ENCODE measurements around the gene USP12. TPM values are rescaled to one million over a fixed set of nuclear protein-coding genes. Genes with fewer than 3 reads are reported as not detected.
"Not testable (repeated sequence)": the region's sequence is repeated elsewhere in the genome, so short reads cannot be mapped to it uniquely, and the experiment has no call there.

Gene USP12
- polyA plus RNA-seq, 3 donors: 12.8 to 23.4 (median 14.5) TPM

DNA sequence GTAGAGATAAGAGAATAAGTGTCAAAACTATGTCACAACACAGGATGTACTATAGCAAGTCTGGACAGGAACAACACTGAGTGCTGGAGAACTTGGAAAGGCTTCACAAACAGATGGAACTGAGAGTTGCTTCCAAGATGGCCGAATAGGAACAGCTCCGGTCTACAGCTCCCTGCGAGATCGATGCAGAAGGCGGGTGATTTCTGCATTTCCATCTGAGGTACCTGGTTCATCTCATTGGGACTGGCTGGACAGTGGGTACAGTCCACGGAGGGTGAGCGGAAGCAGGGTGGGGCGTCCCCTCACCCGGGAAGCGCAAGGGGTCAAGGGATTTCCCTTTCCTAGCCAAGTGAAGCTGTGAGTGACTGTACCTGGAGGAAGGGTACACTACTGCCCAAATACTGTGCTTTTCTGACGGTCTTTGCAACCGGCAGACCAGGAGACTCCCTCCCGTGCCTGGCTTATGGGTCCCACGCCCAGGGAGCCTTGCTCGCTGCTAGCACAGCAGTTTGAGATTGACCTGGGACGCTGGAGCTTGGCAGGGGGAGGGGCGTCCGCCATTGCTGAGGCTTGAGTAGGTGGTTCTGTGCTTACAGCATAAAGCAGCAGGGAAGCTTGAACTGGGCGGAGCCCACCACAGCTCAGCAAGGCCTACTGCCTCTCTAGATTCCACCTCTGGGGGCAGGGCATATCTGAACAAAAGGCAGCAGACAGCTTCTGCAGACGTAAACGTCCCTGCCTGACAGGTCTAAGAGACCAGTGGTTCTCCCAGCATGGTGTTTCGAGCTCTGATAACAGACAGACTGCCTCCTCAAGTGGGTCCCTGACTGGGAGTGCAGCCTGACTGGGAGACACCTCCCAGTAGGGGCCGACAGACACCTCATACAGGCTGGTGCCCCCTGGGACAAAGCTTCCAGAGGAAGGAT lies 46.0 kb downstream of the USP12 start:
- WGBS (ENCODE audit: insufficient coverage): 96% methylated on average over 18 of the region's 23 CpGs
- H3K4me3 Mint-ChIP-seq: no peak overlapping the region
- Histone ChIP-seq H3K36me3 (replicated peaks in 1 of 2; ENCODE audit: control insufficient read depth in 1 of 2, insufficient read depth in 2 of 2, low read length in 2 of 2) (peaks cover 0 to 15% of the 10 kb centered on the region in 2 donors), H3K4me2 (replicated peaks; ENCODE audit: extremely low read depth, low read length, poor library complexity, severe bottlenecking) (no peak overlapping the region), H4K20me1 (ENCODE audit: insufficient read depth, low read length) (peaks cover 55% of the 10 kb centered on the region), H3K27me3 (ENCODE audit: control insufficient read depth in 2 of 2, insufficient read depth in 2 of 2, low read length in 2 of 2) (no peaks in the 10 kb centered on the region), H3K79me2 (ENCODE audit: insufficient read depth, low read length) (peaks cover 81% of the 10 kb centered on the region), H2AFZ (ENCODE audit: insufficient read depth, low read depth, low read length, poor library complexity, severe bottlenecking) (no peak overlapping the region), H3K4me1 (ENCODE audit: control insufficient read depth in 1 of 2, insufficient read depth in 2 of 2, low read length in 2 of 2) (peaks cover 0 to 3% of the 10 kb centered on the region in 2 donors), H3K9ac (ENCODE audit: insufficient read depth, low read length, poor library complexity, severe bottlenecking) (no peak overlapping the region), H3K4me3 (replicated peaks in 1 of 3; ENCODE audit: low read depth in 2 of 3, low read length in 3 of 3) (no peak overlapping the region), H3K9me3 (replicated peaks in 1 of 2; ENCODE audit: control insufficient read depth in 1 of 2, insufficient read depth in 1 of 2, low read length in 2 of 2) (peaks cover 25 to 44% of the 10 kb centered on the region in 2 donors), H3K27ac (ENCODE audit: low read depth in 1 of 2, low read length in 2 of 2) (no peak overlapping the region)
- peaks cover 16% of the 10 kb centered on the region for H3K4me1 Mint-ChIP-seq
- no peak for DNase-seq
- intact Hi-C loops (cut with micrococcal nuclease): no loop called here
- H3K9me3 Mint-ChIP-seq: peaks cover 19 to 60% (median 40%) of the 10 kb centered on the region in 7 donors
- H3K27me3 Mint-ChIP-seq (ENCODE audit: low read depth in 3 of 3): peaks cover 0 to 2% (median 0%) of the 10 kb centered on the region in 3 donors
- H3K27ac Mint-ChIP-seq: no peak overlapping the region
- TF ChIP-seq, protein P1, sequence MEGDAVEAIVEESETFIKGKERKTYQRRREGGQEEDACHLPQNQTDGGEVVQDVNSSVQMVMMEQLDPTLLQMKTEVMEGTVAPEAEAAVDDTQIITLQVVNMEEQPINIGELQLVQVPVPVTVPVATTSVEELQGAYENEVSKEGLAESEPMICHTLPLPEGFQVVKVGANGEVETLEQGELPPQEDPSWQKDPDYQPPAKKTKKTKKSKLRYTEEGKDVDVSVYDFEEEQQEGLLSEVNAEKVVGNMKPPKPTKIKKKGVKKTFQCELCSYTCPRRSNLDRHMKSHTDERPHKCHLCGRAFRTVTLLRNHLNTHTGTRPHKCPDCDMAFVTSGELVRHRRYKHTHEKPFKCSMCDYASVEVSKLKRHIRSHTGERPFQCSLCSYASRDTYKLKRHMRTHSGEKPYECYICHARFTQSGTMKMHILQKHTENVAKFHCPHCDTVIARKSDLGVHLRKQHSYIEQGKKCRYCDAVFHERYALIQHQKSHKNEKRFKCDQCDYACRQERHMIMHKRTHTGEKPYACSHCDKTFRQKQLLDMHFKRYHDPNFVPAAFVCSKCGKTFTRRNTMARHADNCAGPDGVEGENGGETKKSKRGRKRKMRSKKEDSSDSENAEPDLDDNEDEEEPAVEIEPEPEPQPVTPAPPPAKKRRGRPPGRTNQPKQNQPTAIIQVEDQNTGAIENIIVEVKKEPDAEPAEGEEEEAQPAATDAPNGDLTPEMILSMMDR (IDR thresholded peaks at IDR 0.05): no peak
- H3K36me3 Mint-ChIP-seq: peaks cover 13 to 27% of the 10 kb centered on the region in 2 donors

DNA sequence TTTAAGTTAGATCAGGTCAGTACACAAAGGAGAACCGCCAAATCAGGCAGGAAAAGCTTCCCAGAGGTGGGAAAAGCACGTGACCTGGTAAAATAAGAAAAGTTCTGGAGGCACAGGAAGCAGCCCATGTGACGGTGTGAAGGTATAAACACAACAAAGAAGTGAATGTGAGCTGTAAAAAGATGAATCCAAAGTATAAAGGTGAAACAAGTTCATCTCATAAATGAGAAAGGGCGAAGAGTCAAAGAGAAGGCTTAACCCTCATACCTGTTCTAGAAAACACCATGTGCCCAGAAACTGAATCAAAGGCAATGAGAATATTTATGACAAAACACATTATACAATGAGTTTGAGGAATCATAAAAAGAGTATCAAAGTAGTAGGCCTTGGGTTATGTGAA lies 47.0 kb downstream of the USP12 start:
- no peaks in the 10 kb centered on the region for H3K27me3 ChIP-seq (ENCODE audit: control insufficient read depth in 2 of 2, insufficient read depth in 2 of 2, low read length in 2 of 2)
- peaks cover 0 to 15% of the 10 kb centered on the region in 2 donors for H3K36me3 ChIP-seq (replicated peaks in 1 of 2; ENCODE audit: control insufficient read depth in 1 of 2, insufficient read depth in 2 of 2, low read length in 2 of 2)
- Mint-ChIP-seq H3K36me3 (peaks cover 11 to 22% of the 10 kb centered on the region in 2 donors), H3K9me3 (peaks cover 19 to 49% (median 32%) of the 10 kb centered on the region in 7 donors), H3K27me3 (ENCODE audit: low read depth in 3 of 3) (peaks cover 0 to 2% (median 0%) of the 10 kb centered on the region in 3 donors), H3K27ac (no peak overlapping the region), H3K4me1 (peaks cover 12% of the 10 kb centered on the region), H3K4me3 (no peak overlapping the region)
- peaks cover 55% of the 10 kb centered on the region for H4K20me1 ChIP-seq (ENCODE audit: insufficient read depth, low read length)
- intact Hi-C loops (cut with micrococcal nuclease): no loop called here
- WGBS (ENCODE audit: insufficient coverage): 100% methylated on average over 2 of the region's 4 CpGs
- no peak overlapping the region for H2AFZ ChIP-seq (ENCODE audit: insufficient read depth, low read depth, low read length, poor library complexity, severe bottlenecking)
- TF ChIP-seq, protein P1 (IDR thresholded peaks at IDR 0.05): no peak
- no peaks in the 10 kb centered on the region for H3K4me1 ChIP-seq (ENCODE audit: control insufficient read depth in 1 of 2, insufficient read depth in 2 of 2, low read length in 2 of 2)
- H3K9ac ChIP-seq (ENCODE audit: insufficient read depth, low read length, poor library complexity, severe bottlenecking): no peak overlapping the region
- H3K9me3 ChIP-seq (replicated peaks in 1 of 2; ENCODE audit: control insufficient read depth in 1 of 2, insufficient read depth in 1 of 2, low read length in 2 of 2): peaks cover 16 to 37% of the 10 kb centered on the region in 2 donors
- DNase-seq: no peak
- H3K79me2 ChIP-seq (ENCODE audit: insufficient read depth, low read length): peaks cover 80% of the 10 kb centered on the region
- H3K4me3 ChIP-seq (replicated peaks in 1 of 3; ENCODE audit: low read depth in 2 of 3, low read length in 3 of 3): no peak overlapping the region
- H3K4me2 ChIP-seq (replicated peaks; ENCODE audit: extremely low read depth, low read length, poor library complexity, severe bottlenecking): no peak overlapping the region
- no peak overlapping the region for H3K27ac ChIP-seq (ENCODE audit: low read depth in 1 of 2, low read length in 2 of 2)

DNA sequence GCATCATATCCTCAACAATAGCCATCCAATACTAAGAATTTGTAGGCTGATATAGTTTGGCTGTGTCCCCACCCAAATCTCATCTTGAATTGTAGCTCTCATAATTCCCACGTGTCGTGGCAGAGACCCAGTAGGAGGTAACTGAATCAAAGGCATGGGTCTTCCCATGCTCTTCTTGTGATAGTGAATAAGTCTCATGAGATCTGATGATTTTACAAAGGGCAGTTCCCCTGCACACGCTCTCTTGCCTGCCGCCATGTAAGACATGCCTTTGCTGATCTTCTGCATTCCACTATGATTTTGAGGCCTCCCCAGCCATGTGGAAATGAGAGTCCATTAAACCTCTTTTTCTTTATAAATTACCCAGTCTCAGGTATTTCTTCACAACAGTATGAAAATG lies 48.2 kb downstream of the USP12 start:
- H3K9me3 ChIP-seq (replicated peaks in 1 of 2; ENCODE audit: control insufficient read depth in 1 of 2, insufficient read depth in 1 of 2, low read length in 2 of 2): peaks cover 16 to 33% of the 10 kb centered on the region in 2 donors
- peaks cover 80% of the 10 kb centered on the region for H3K79me2 ChIP-seq (ENCODE audit: insufficient read depth, low read length)
- H3K4me1 ChIP-seq (ENCODE audit: control insufficient read depth in 1 of 2, insufficient read depth in 2 of 2, low read length in 2 of 2); H2AFZ ChIP-seq (ENCODE audit: insufficient read depth, low read depth, low read length, poor library complexity, severe bottlenecking); H3K27ac Mint-ChIP-seq; H3K4me2 ChIP-seq (replicated peaks; ENCODE audit: extremely low read depth, low read length, poor library complexity, severe bottlenecking); H3K27me3 ChIP-seq (ENCODE audit: control insufficient read depth in 2 of 2, insufficient read depth in 2 of 2, low read length in 2 of 2); intact Hi-C loops (cut with micrococcal nuclease); DNase-seq; H3K4me3 ChIP-seq (replicated peaks in 1 of 3; ENCODE audit: low read depth in 2 of 3, low read length in 3 of 3); H3K4me3 Mint-ChIP-seq; H3K27ac ChIP-seq (ENCODE audit: low read depth in 1 of 2, low read length in 2 of 2); H3K9ac ChIP-seq (ENCODE audit: insufficient read depth, low read length, poor library complexity, severe bottlenecking); H3K27me3 Mint-ChIP-seq (ENCODE audit: low read depth in 3 of 3): not testable (repeated sequence)
- Mint-ChIP-seq H3K36me3 (peaks cover 13 to 22% of the 10 kb centered on the region in 2 donors), H3K4me1 (peaks cover 12% of the 10 kb centered on the region), H3K9me3 (peaks cover 19 to 47% (median 32%) of the 10 kb centered on the region in 7 donors)
- H3K36me3 ChIP-seq (replicated peaks in 1 of 2; ENCODE audit: control insufficient read depth in 1 of 2, insufficient read depth in 2 of 2, low read length in 2 of 2): peaks cover 0 to 15% of the 10 kb centered on the region in 2 donors
- H4K20me1 ChIP-seq (ENCODE audit: insufficient read depth, low read length): peaks cover 55% of the 10 kb centered on the region
- no CpG with 5 or more reads among the region's 4 CpGs for WGBS (ENCODE audit: insufficient coverage)

All from CD14-positive monocyte (primary cell).